ENCODE measurements around the gene CDH4.
A peak's percentile ranks its signal among the peaks of the same experiment; 100 is the strongest.
"Not testable (repeated sequence)": the region's sequence is repeated elsewhere in the genome, so short reads cannot be mapped to it uniquely, and the experiment has no call there.

Gene CDH4

GRCh38 chr20:61475729-61476128, 223.7 kb downstream of the CDH4 start:
- DNase-seq = no peak

- no peak for DNase-seq
Observed at GRCh38 chr20:61476956-61477355, 224.9 kb downstream of the CDH4 start.

- no peak for DNase-seq
Observed at GRCh38 chr20:61477451-61477861, 225.4 kb downstream of the CDH4 start.

- DNase-seq = no peak
Observed at GRCh38 chr20:61478094-61478493, 226.0 kb downstream of the CDH4 start.

- DNase-seq = no peak
Observed at GRCh38 chr20:61478611-61479305, 226.7 kb downstream of the CDH4 start.

GRCh38 chr20:61479433-61479832, 227.4 kb downstream of the CDH4 start:
- DNase-seq = not testable (repeated sequence)

- DNase-seq = no peak
Observed at GRCh38 chr20:61480158-61480825, 228.2 kb downstream of the CDH4 start.

- DNase-seq = no peak
Observed at GRCh38 chr20:61482056-61482887, 230.2 kb downstream of the CDH4 start.

- DNase-seq = no peak
Observed at GRCh38 chr20:61482901-61483300, 230.8 kb downstream of the CDH4 start.

- DNase-seq = no peak
Observed at GRCh38 chr20:61483336-61484067, 231.4 kb downstream of the CDH4 start.

GRCh38 chr20:61486198-61486597, 234.1 kb downstream of the CDH4 start:
- no peak for DNase-seq

- DNase-seq = no peak
Observed at GRCh38 chr20:61487346-61487996, 235.4 kb downstream of the CDH4 start.

GRCh38 chr20:61487997-61488371, 235.9 kb downstream of the CDH4 start:
- DNase-seq = no peak

- DNase-seq = no peak
Observed at GRCh38 chr20:61490721-61491120, 238.7 kb downstream of the CDH4 start.

GRCh38 chr20:61492065-61492464, 240.0 kb downstream of the CDH4 start:
- DNase-seq = no peak

- no peak for DNase-seq
Observed at GRCh38 chr20:61493798-61494305, 241.8 kb downstream of the CDH4 start.

- DNase-seq = no peak
Observed at GRCh38 chr20:61494763-61495575, 242.9 kb downstream of the CDH4 start.

- no peak for DNase-seq
Observed at GRCh38 chr20:61497029-61497627, 245.1 kb downstream of the CDH4 start.

GRCh38 chr20:61499859-61500554, 247.9 kb downstream of the CDH4 start:
- no peak for DNase-seq

GRCh38 chr20:61500791-61501321, 248.8 kb downstream of the CDH4 start:
- DNase-seq = peak; percentile 12
